Trophoblast cell (in vitro differentiated cells and primary cell): Measurements from ENCODE around the gene CCDC137.
A peak's percentile ranks its signal among the peaks of the same experiment; 100 is the strongest.

Experiments used
- DNase-seq, 2 donors: peaks; one replicate each; pipeline ENCODE4 v3.0.0-alpha.2; 2016
- H2AFZ ChIP-seq: 2 replicates; pipeline ENCODE4 v1.6.1; 2013; ENCODE audit warnings: low read length, moderate library complexity, mild to moderate bottlenecking; ENCODE audit not compliant: insufficient read depth, poor library complexity
- H2AK5ac ChIP-seq: 2 replicates; pipeline ENCODE4 v1.6.1; 2013; ENCODE audit warnings: mild to moderate bottlenecking, low read length
- H2BK120ac ChIP-seq: 2 replicates; pipeline ENCODE4 v1.6.1; 2013; ENCODE audit warnings: low read length, mild to moderate bottlenecking, moderate library complexity; ENCODE audit not compliant: insufficient read depth, poor library complexity
- H2BK12ac ChIP-seq: 2 replicates; pipeline ENCODE4 v1.6.1; 2013; ENCODE audit warnings: mild to moderate bottlenecking, low read length, moderate library complexity
- H2BK5ac ChIP-seq: 2 replicates; pipeline ENCODE4 v1.6.1; 2013; ENCODE audit warnings: low read length, low read depth, moderate library complexity, mild to moderate bottlenecking; ENCODE audit not compliant: poor library complexity
- H3K14ac ChIP-seq: 2 replicates; pipeline ENCODE4 v1.6.1; 2013; ENCODE audit warnings: mild to moderate bottlenecking, low read length
- H3K18ac ChIP-seq: 2 replicates; pipeline ENCODE4 v1.6.1; 2013; ENCODE audit warnings: mild to moderate bottlenecking, low read length
- H3K23ac ChIP-seq: 2 replicates; pipeline ENCODE4 v1.6.1; 2013; ENCODE audit warnings: low read length
- H3K27ac ChIP-seq: 2 replicates; pipeline ENCODE4 v1.5.1; 2013; ENCODE audit warnings: low read depth, mild to moderate bottlenecking, inconsistent platforms, low read length, moderate library complexity
- H3K27me3 ChIP-seq: 2 replicates; pipeline ENCODE4 v1.6.1; 2013; ENCODE audit warnings: inconsistent platforms, mild to moderate bottlenecking, low read length, moderate library complexity; ENCODE audit not compliant: insufficient read depth
- H3K36me3 ChIP-seq, 2 experiments: 1 replicate in 1 of 2; 2 replicates in 1 of 2; pipeline ENCODE4 v1.6.1; 2013; ENCODE audit warnings: low read length in 2 of 2, mild to moderate bottlenecking in 2 of 2, moderate library complexity in 1 of 2; ENCODE audit not compliant: insufficient read depth in 2 of 2, control insufficient read depth in 1 of 2
- H3K4ac ChIP-seq: 2 replicates; pipeline ENCODE4 v1.6.1; 2013; ENCODE audit warnings: low read depth, mild to moderate bottlenecking, low read length, moderate library complexity
- H3K4me1 ChIP-seq, 2 experiments: 1 replicate in 1 of 2; 2 replicates in 1 of 2; pipeline ENCODE4 v1.6.1; 2013; ENCODE audit warnings: low read length in 2 of 2, mild to moderate bottlenecking in 2 of 2, moderate library complexity in 1 of 2; ENCODE audit not compliant: insufficient read depth in 2 of 2, control insufficient read depth in 1 of 2
- H3K4me2 ChIP-seq: 2 replicates; pipeline ENCODE4 v1.6.1; 2013; ENCODE audit warnings: inconsistent platforms, mild to moderate bottlenecking, low read length, moderate library complexity
- H3K4me3 ChIP-seq: 2 replicates; pipeline ENCODE4 v1.5.1; 2013; ENCODE audit warnings: mild to moderate bottlenecking, low read depth, low read length, inconsistent platforms
- H3K79me1 ChIP-seq: one replicate; pipeline ENCODE4 v1.6.1; 2013; ENCODE audit warnings: low read length
- H3K79me2 ChIP-seq: 2 replicates; pipeline ENCODE4 v1.6.1; 2013; ENCODE audit warnings: low read length, mild to moderate bottlenecking; ENCODE audit not compliant: control insufficient read depth, insufficient read depth, poor library complexity
- H3K9ac ChIP-seq: 2 replicates; pipeline ENCODE4 v1.6.1; 2013; ENCODE audit warnings: mild to moderate bottlenecking, low read length
- H3K9me3 ChIP-seq: 2 replicates; pipeline ENCODE4 v1.6.1; 2013; ENCODE audit warnings: low read depth, mild to moderate bottlenecking, control low read depth, inconsistent platforms, low read length; ENCODE audit not compliant: insufficient read depth
- H4K12ac ChIP-seq: 2 replicates; pipeline ENCODE4 v1.6.1; 2013; ENCODE audit warnings: low read depth, mild to moderate bottlenecking, low read length, moderate library complexity
- H4K8ac ChIP-seq: 2 replicates; pipeline ENCODE4 v1.6.1; 2013; ENCODE audit warnings: low read depth, mild to moderate bottlenecking, low read length, moderate library complexity
- H4K91ac ChIP-seq: one replicate; pipeline ENCODE4 v1.6.1; 2013; ENCODE audit warnings: low read depth, mild to moderate bottlenecking, low read length, moderate library complexity
- WGBS: extraction: QIAGEN DNeasy Blood & Tissue Kit; methylation state at CpG from one replicate; pipeline ENCODE4 v1.1.7; 2013; ENCODE audit warnings: missing lambda C conversion rate; ENCODE audit not compliant: insufficient read length, insufficient coverage; ENCODE audit errors: extremely low coverage; 5-methylcytosine and 5-hydroxymethylcytosine counted together

Gene CCDC137

GRCh38 chr17:81712468-81713003 lies 46.0 kb downstream of the CCDC137 start:
- no peak for DNase-seq
- peak overlapping the region; percentile 31 for H2AK5ac ChIP-seq
- H3K4me3 ChIP-seq, result peak overlapping the region; percentile 83
- H3K36me3 ChIP-seq, result peaks cover 18 to 27% of the 10 kb centered on the region in 2 experiments
- H3K14ac ChIP-seq, result peak overlapping the region; percentile 64
- peaks cover 5% of the 10 kb centered on the region for H3K79me2 ChIP-seq
- no peaks in the 10 kb centered on the region for H3K27me3 ChIP-seq
- H4K8ac ChIP-seq, result peak overlapping the region; percentile 66
- H3K4me1 ChIP-seq, result peaks cover 20 to 27% of the 10 kb centered on the region in 2 experiments
- peak overlapping the region; percentile 87 for H3K4me2 ChIP-seq
- H3K18ac ChIP-seq, result peak overlapping the region; percentile 68
- peaks cover 2% of the 10 kb centered on the region for H3K9me3 ChIP-seq
- H4K12ac ChIP-seq, result peak overlapping the region; percentile 14
- peak overlapping the region; percentile 76 for H2AFZ ChIP-seq
- H3K23ac ChIP-seq, result no peak overlapping the region
- H3K4ac ChIP-seq, result peak overlapping the region; percentile 30
- H3K27ac ChIP-seq, result no peak overlapping the region
- peak overlapping the region; percentile 34 for H4K91ac ChIP-seq
- H2BK120ac ChIP-seq, result peak overlapping the region; percentile 28
- H2BK5ac ChIP-seq, result no peak overlapping the region
- H3K9ac ChIP-seq, result peak overlapping the region; percentile 73
- H2BK12ac ChIP-seq, result no peak overlapping the region
- H3K79me1 ChIP-seq, result peaks cover 4% of the 10 kb centered on the region
- no CpG with 5 or more reads among the region's 41 CpGs for WGBS

DNA sequence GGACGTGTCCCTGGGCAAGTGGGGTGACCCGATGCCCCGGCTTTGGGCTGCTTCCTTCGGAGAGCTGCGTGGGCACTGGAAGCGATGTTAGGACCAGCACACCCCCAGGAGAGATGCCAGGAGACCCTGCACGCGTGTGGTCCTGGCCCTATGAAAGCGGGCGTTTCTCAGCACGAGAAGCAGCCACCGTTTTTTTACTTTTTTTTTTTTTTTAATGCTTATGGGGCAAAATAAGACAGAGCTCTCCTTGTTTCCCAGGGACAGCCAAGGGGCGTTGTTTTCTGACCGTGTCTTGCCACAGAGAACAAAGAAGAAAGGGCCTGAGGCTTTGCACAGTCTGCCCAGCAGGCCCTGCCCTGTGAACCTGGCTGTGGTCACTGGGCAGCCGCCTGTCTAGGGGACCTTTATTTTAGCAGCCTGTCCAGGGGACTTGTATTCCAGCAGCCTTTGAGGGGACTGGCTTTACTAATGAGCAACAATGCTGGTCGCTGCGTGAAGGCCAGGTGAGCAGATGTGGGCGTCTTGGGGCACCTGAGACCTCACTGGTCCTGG lies 46.5 kb downstream of the CCDC137 start:
- Histone ChIP-seq H3K79me1 (peaks cover 4% of the 10 kb centered on the region), H2AFZ (peak overlapping the region; percentile 30), H2BK120ac (no peak overlapping the region), H3K27ac (no peak overlapping the region), H3K9ac (peak overlapping the region; percentile 18), H4K12ac (no peak overlapping the region), H2BK5ac (no peak overlapping the region), H2BK12ac (no peak overlapping the region), H3K4me2 (peak overlapping the region; percentile 87), H3K4me3 (peak overlapping the region; percentile 83), H4K91ac (peak overlapping the region; percentile 34), H3K4ac (no peak overlapping the region), H3K79me2 (peaks cover 5% of the 10 kb centered on the region), H2AK5ac (peak overlapping the region; percentile 8), H3K18ac (peak overlapping the region; percentile 45), H3K14ac (peak overlapping the region; percentile 64), H3K9me3 (peaks cover under 1% of the 10 kb centered on the region), H3K4me1 (peaks cover 20 to 27% of the 10 kb centered on the region in 2 experiments), H3K23ac (no peak overlapping the region), H3K36me3 (peaks cover 16 to 21% of the 10 kb centered on the region in 2 experiments), H4K8ac (peak overlapping the region; percentile 66), H3K27me3 (no peaks in the 10 kb centered on the region)
- WGBS, result no CpG with 5 or more reads among the region's 18 CpGs
- DNase-seq, result peak in 1 of 2 donors; percentile 12

DNA sequence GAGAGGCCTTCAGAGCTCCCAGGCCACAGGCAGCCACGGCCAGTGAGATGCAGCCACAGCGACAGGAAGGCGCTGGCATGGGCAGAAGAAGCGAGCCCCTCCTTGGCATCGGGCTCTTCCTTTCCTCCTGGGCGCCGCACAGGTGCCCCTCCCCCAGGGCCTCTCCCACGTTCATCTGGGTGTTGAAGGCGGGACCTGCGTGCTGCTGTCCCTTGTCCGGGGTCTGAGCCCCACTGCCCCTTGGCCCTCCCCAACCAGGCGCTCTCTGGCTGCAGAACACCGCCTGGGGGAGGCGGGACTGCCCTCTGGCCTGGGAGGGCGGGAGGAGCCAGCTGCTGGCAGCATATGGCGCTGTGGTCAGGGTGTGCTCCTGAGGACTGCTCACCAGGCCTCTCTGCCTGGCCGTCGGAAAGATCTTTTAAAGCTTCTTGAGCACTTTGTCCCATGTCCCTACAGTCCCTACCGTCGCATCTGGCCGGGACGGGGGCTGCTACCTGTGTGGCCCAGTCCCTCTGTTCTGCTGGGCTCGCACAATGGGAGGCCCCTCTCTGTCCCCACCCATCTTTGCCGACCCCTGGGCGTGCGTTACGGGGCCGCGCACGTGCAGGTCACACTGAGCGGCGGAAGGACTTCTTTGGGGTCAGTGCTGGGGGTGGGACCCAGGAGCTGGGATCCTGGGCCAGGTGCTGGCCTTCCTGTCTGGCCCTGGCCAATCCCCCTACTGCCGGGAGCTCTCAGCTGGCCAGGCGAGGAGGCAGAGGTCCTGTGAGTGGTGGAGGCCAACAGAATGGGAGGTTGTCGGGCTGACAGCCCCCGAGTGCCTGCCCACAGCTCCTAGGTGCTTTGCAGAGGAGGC lies 47.2 kb downstream of the CCDC137 start:
- no peak overlapping the region for H2AK5ac ChIP-seq
- DNase-seq, result peak in 1 of 2 donors; percentile 37
- H3K9ac ChIP-seq, result no peak overlapping the region
- H3K9me3 ChIP-seq, result no peaks in the 10 kb centered on the region
- H3K23ac ChIP-seq, result no peak overlapping the region
- H3K14ac ChIP-seq, result no peak overlapping the region
- H3K27me3 ChIP-seq, result no peaks in the 10 kb centered on the region
- no peak overlapping the region for H3K18ac ChIP-seq
- H3K4me2 ChIP-seq, result no peak overlapping the region
- H3K36me3 ChIP-seq, result peaks cover 13 to 18% of the 10 kb centered on the region in 2 experiments
- H3K4me1 ChIP-seq, result peaks cover 20 to 27% of the 10 kb centered on the region in 2 experiments
- no peak overlapping the region for H2AFZ ChIP-seq
- H3K27ac ChIP-seq, result no peak overlapping the region
- no peak overlapping the region for H2BK120ac ChIP-seq
- peaks cover 4% of the 10 kb centered on the region for H3K79me1 ChIP-seq
- H4K8ac ChIP-seq, result no peak overlapping the region
- no CpG with 5 or more reads among the region's 36 CpGs for WGBS
- no peak overlapping the region for H4K91ac ChIP-seq
- H2BK5ac ChIP-seq, result no peak overlapping the region
- H3K4ac ChIP-seq, result no peak overlapping the region
- H3K79me2 ChIP-seq, result peaks cover 5% of the 10 kb centered on the region
- no peak overlapping the region for H3K4me3 ChIP-seq
- no peak overlapping the region for H4K12ac ChIP-seq
- no peak overlapping the region for H2BK12ac ChIP-seq

- Histone ChIP-seq H2BK12ac (no peak overlapping the region), H4K8ac (no peak overlapping the region), H2BK120ac (no peak overlapping the region), H3K36me3 (peaks cover 13 to 18% of the 10 kb centered on the region in 2 experiments), H2BK5ac (no peak overlapping the region), H3K79me1 (peaks cover 4% of the 10 kb centered on the region), H3K18ac (no peak overlapping the region), H3K14ac (no peak overlapping the region), H3K27me3 (no peaks in the 10 kb centered on the region), H4K91ac (no peak overlapping the region), H3K27ac (no peak overlapping the region), H2AFZ (no peak overlapping the region), H3K4me1 (peaks cover 20 to 27% of the 10 kb centered on the region in 2 experiments), H3K4me2 (no peak overlapping the region), H3K79me2 (peaks cover 5% of the 10 kb centered on the region), H3K4ac (no peak overlapping the region), H3K23ac (no peak overlapping the region), H3K9me3 (no peaks in the 10 kb centered on the region), H4K12ac (no peak overlapping the region), H3K9ac (no peak overlapping the region), H2AK5ac (no peak overlapping the region), H3K4me3 (no peak overlapping the region)
- no peak for DNase-seq
- WGBS, result no CpG with 5 or more reads among the region's 39 CpGs
These were observed 48.0 kb downstream of the CCDC137 start for GRCh38 chr17:81714412-81715106.
